MM.1S (cell line): ENCODE measurements around the gene AGXT.

Experiments
- CTCF ChIP-seq: fragments of 300-600 bp; sonication (generic); IDR thresholded peaks from 2 replicates; pipeline ENCODE4 v1.5.1; 2016; ENCODE audit warnings: antibody characterized with exemption, low read length, mixed read lengths
- EZH2 ChIP-seq: fragments of 300-600 bp; sonication (generic); optimal IDR thresholded peaks from 2 replicates; pipeline ENCODE3; 2017; ENCODE audit warnings: low read depth, mild to moderate bottlenecking, antibody characterized with exemption, low read length, mixed read lengths

GRCh38 chr2:240855670-240856069 lies 13.0 kb upstream of the AGXT start:
- no peak for TF ChIP-seq CTCF
- TF ChIP-seq EZH2, result no peak
